Transverse colon (tissue), 4 donors: ENCODE data around the gene SMAD7.

Experiments
- EP300 ChIP-seq: sonication (generic); formaldehyde crosslinking; IDR thresholded peaks from one replicate; pipeline ENCODE4 v1.6.1; 2017; ENCODE audit warnings: antibody characterized with exemption, low read depth
- POLR2A ChIP-seq: fragments of 450-650 bp; IDR thresholded peaks from one replicate; pipeline ENCODE4 v1.6.1; 2016; ENCODE audit warnings: antibody characterized with exemption, mild to moderate bottlenecking, moderate library complexity
- POLR2AphosphoS5 ChIP-seq, 3 donors: sonication (generic); formaldehyde crosslinking; IDR thresholded peaks; one replicate each; pipeline ENCODE4 v1.6.1; 2016; ENCODE audit warnings: antibody characterized with exemption in 3 of 3
- TF ChIP-seq, protein P1 (sequence below), 5 experiments: fragments of 200-600 bp in 3 of 5; fragments of 450-650 bp in 2 of 5; sonication (generic) in 3 of 5; IDR thresholded peaks; 1 replicate in 2 of 5; 2 replicates in 3 of 5; pipeline ENCODE4 v1.5.1; 2016 to 2017; ENCODE audit warnings: antibody characterized with exemption in 5 of 5, inconsistent platforms in 3 of 5, mild to moderate bottlenecking in 2 of 5, moderate library complexity in 1 of 5

DNA sequence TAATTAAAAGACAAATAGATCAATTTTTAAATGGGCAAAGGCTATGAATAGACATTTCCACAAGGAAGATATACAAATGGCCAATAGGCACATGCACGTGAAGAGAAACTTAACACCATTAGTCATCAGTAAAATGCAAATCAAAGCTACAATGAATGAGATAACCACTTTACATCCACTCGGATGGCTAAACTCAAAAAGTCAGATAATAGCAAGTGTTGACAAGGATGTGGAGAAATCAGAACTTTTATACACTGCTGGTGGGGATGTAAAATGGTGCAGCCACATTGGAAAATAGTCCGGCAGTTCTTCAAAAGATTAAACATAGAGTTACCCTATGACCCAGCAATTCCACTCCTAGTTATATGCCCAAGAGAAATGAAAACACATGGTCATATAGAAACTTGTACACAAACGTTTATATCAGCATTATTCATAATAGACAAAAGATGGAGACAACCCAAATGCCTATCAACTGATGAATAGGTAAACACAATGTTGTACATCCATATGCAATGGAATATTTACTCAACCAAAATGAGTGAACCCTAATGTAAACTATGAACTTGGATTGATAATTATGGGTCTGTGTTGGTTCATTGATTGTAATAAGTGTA lies 51.1 kb downstream of the SMAD7 start:
- TF ChIP-seq POLR2AphosphoS5 (IDR thresholded peaks at IDR 0.05), result no peak
- TF ChIP-seq, protein P1, sequence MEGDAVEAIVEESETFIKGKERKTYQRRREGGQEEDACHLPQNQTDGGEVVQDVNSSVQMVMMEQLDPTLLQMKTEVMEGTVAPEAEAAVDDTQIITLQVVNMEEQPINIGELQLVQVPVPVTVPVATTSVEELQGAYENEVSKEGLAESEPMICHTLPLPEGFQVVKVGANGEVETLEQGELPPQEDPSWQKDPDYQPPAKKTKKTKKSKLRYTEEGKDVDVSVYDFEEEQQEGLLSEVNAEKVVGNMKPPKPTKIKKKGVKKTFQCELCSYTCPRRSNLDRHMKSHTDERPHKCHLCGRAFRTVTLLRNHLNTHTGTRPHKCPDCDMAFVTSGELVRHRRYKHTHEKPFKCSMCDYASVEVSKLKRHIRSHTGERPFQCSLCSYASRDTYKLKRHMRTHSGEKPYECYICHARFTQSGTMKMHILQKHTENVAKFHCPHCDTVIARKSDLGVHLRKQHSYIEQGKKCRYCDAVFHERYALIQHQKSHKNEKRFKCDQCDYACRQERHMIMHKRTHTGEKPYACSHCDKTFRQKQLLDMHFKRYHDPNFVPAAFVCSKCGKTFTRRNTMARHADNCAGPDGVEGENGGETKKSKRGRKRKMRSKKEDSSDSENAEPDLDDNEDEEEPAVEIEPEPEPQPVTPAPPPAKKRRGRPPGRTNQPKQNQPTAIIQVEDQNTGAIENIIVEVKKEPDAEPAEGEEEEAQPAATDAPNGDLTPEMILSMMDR (IDR thresholded peaks at IDR 0.05), result no peak
- TF ChIP-seq POLR2A, result no peak
- TF ChIP-seq EP300, result no peak
